SK-N-SH (cell line): ENCODE measurements around the gene ERGIC1. TPM values are rescaled to one million over a fixed set of nuclear protein-coding genes. Genes with fewer than 3 reads are reported as not detected.
A peak's percentile ranks its signal among the peaks of the same experiment; 100 is the strongest.

Experiments used
- CTCF ChIA-PET: fragments of 300-600, 350-600 bp; formaldehyde crosslinking; extraction: SDS; loops from one replicate; lab custom pipeline; 2021; lab: Yijun Ruan, JAX
- POLR2A ChIA-PET: fragments of 350-600 bp; sonication (Branson Sonifier 250); formaldehyde crosslinking; extraction: SDS; loops from one replicate; lab custom pipeline; 2020; ENCODE audit warnings: antibody characterized with exemption, inconsistent platforms; lab: Yijun Ruan, JAX
- DNase-seq: peaks from one replicate; pipeline ENCODE4 v3.0.0; 2012
- H2AFZ ChIP-seq: fragments of 200-600 bp; sonication (generic); 2 replicates; pipeline ENCODE4 v1.8.1; 2016; ENCODE audit warnings: antibody characterized with exemption, mild to moderate bottlenecking, low read depth
- H3F3A ChIP-seq: fragments of 200-600 bp; sonication (generic); replicated peaks from 2 replicates; pipeline ENCODE3; 2016; ENCODE audit warnings: antibody characterized with exemption, mild to moderate bottlenecking; ENCODE audit not compliant: insufficient read depth
- H3K27ac ChIP-seq, 2 experiments: fragments of 200-500 bp in 1 of 2; fragments of 200-600 bp in 1 of 2; sonication (Bioruptor generic) in 1 of 2; sonication (generic), shearing (Covaris generic) in 1 of 2; 2 replicates each; pipeline versions ENCODE4 v1.5.1 to v1.6.1; 2014 to 2016; ENCODE audit warnings: low read depth in 2 of 2, inconsistent platforms in 1 of 2, low read length in 1 of 2, mild to moderate bottlenecking in 1 of 2, mixed read lengths in 1 of 2
- H3K27me3 ChIP-seq: fragments of 200-600 bp; sonication (generic), shearing (Covaris generic); 2 replicates; pipeline ENCODE4 v1.6.1; 2016; ENCODE audit warnings: mixed run types; ENCODE audit not compliant: insufficient read depth
- H3K36me3 ChIP-seq, 2 experiments: fragments of 200-500 bp in 1 of 2; fragments of 200-600 bp in 1 of 2; sonication (Bioruptor generic) in 1 of 2; sonication (generic) in 1 of 2; replicated peaks in 1 of 2; 2 replicates each; pipeline versions ENCODE3 to v1.5.1; 2014 to 2016; ENCODE audit warnings: low read length in 1 of 2, mild to moderate bottlenecking in 1 of 2; ENCODE audit not compliant: insufficient read depth in 2 of 2, control insufficient read depth in 1 of 2
- H3K4me1 ChIP-seq, 2 experiments: fragments of 200-500 bp in 1 of 2; fragments of 200-600 bp in 1 of 2; sonication (Bioruptor generic) in 1 of 2; sonication (generic), shearing (Covaris generic) in 1 of 2; 2 replicates each; pipeline versions ENCODE4 v1.5.1 to v1.6.1; 2014 to 2016; ENCODE audit warnings: low read depth in 1 of 2, low read length in 1 of 2, mixed run types in 1 of 2; ENCODE audit not compliant: insufficient read depth in 2 of 2, control insufficient read depth in 1 of 2
- H3K4me2 ChIP-seq: fragments of 200-600 bp; sonication (generic), shearing (Covaris generic); 2 replicates; pipeline ENCODE4 v1.6.1; 2017; ENCODE audit warnings: mixed run types
- H3K4me3 ChIP-seq, 2 experiments: fragments of 200-500 bp in 1 of 2; fragments of 200-600 bp in 1 of 2; sonication (Bioruptor generic) in 1 of 2; sonication (generic), shearing (Covaris generic) in 1 of 2; 2 replicates each; pipeline versions ENCODE4 v1.5.1 to v1.8.1; 2014 to 2016; ENCODE audit warnings: low read depth in 2 of 2, inconsistent platforms in 1 of 2, low read length in 1 of 2, mild to moderate bottlenecking in 1 of 2, mixed read lengths in 1 of 2, moderate library complexity in 1 of 2
- H3K79me2 ChIP-seq: fragments of 200-600 bp; sonication (generic); 2 replicates; pipeline ENCODE4 v1.8.1; 2017; ENCODE audit warnings: mild to moderate bottlenecking; ENCODE audit not compliant: insufficient read depth
- H3K9ac ChIP-seq: fragments of 200-600 bp; sonication (generic); 2 replicates; pipeline ENCODE4 v1.6.1; 2017; ENCODE audit warnings: mixed run types
- H3K9me2 ChIP-seq: fragments of 200-600 bp; sonication (generic); 2 replicates; pipeline ENCODE4 v1.6.1; 2017; ENCODE audit warnings: mixed run types
- H3K9me3 ChIP-seq: fragments of 200-600 bp; sonication (generic); 2 replicates; pipeline ENCODE4 v1.6.1; 2017; ENCODE audit warnings: mixed run types, mild to moderate bottlenecking, moderate library complexity
- H4K20me1 ChIP-seq: fragments of 200-600 bp; sonication (generic); 2 replicates; pipeline ENCODE4 v1.6.1; 2017; ENCODE audit warnings: mild to moderate bottlenecking, mixed run types; ENCODE audit not compliant: insufficient read depth
- EP300 ChIP-seq, 2 experiments: IDR thresholded peaks; 2 replicates each; pipeline versions ENCODE4 v1.4.0 to v1.6.1; 2012; ENCODE audit warnings: borderline replicate concordance in 1 of 2, low read depth in 1 of 2, low read length in 1 of 2
- FOSL2 ChIP-seq: IDR thresholded peaks from 2 replicates; pipeline ENCODE4 v1.4.0; 2012; ENCODE audit warnings: low read depth, mild to moderate bottlenecking, moderate library complexity, borderline replicate concordance
- GATA2 ChIP-seq: sonication (generic); formaldehyde crosslinking; IDR thresholded peaks from 2 replicates; pipeline ENCODE4 v1.5.0; 2020; ENCODE audit warnings: mild to moderate bottlenecking, missing genetic modification reagents
- MEF2A ChIP-seq: IDR thresholded peaks from 2 replicates; pipeline ENCODE4 v1.4.0; 2012; ENCODE audit warnings: low read depth, borderline replicate concordance
- NRF1 ChIP-seq: IDR thresholded peaks from 2 replicates; pipeline ENCODE4 v1.6.1; 2012; ENCODE audit warnings: low read depth, mild to moderate bottlenecking, low read length
- POLR2AphosphoS5 ChIP-seq: IDR thresholded peaks from 2 replicates; pipeline ENCODE4 v1.6.1; 2012; ENCODE audit warnings: low read depth, low read length
- RCOR1 ChIP-seq: fragments of 150-350 bp; IDR thresholded peaks from 2 replicates; pipeline ENCODE4 v1.6.1; 2017; ENCODE audit warnings: antibody characterized with exemption, low read length
- TCF12 ChIP-seq: IDR thresholded peaks from 2 replicates; pipeline ENCODE4 v1.4.0; 2012
- WGBS: methylation state at CpG from one replicate; pipeline ENCODE4 v1.1.6; 2017; ENCODE audit warnings: low lambda C conversion rate; 5-methylcytosine and 5-hydroxymethylcytosine counted together
- polyA plus RNA-seq, 3 experiments: library from polyadenylated mRNA; depleted of rRNA; stranded (reverse); fragments of >200 nt; gene quantifications; 2 replicates each; pipeline ENCODE4 v1.2.3, GENCODE V29; 2012
- TF ChIP-seq, protein P1 (sequence below): fragments of 200-600 bp; sonication (generic); IDR thresholded peaks from 2 replicates; pipeline ENCODE4 v1.6.1; 2017; ENCODE audit warnings: antibody characterized with exemption, mild to moderate bottlenecking, moderate library complexity
- TF ChIP-seq, protein P2 (sequence below): IDR thresholded peaks from 2 replicates; pipeline ENCODE4 v1.4.0; 2012; ENCODE audit warnings: low read depth, borderline replicate concordance
- TF ChIP-seq, protein P3 (sequence below): IDR thresholded peaks from 2 replicates; pipeline ENCODE4 v1.4.0; 2012; ENCODE audit warnings: low read depth, borderline replicate concordance

The ERGIC1 gene
- polyA plus RNA-seq, 1 of the 3 experiments (the other 2 are of a cell fraction), result 101 TPM

DNA sequence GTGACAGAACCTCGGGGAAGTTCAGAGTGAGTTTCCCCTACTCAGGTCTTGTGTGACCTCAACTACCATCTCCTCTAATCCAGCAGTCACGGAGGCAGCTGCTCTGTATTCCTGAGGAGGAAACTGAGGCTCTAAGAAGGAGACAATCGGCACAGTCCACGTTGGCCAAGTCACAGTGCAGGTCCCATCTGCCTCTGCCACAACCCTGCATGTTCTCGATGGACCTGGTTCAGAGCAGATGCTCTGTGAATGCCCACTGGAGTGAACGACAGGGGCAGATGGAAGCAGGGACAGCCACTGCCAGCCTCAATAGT, 722 bp upstream of the ERGIC1 start:
- no peak for DNase-seq
- TF ChIP-seq GATA2 (CRISPR knock-in tag) (no peak), POLR2AphosphoS5 (no peak), FOSL2 (no peak), TCF12 (no peak), NRF1 (no peak), EP300 (IDR thresholded peaks at IDR 0.05; ENCODE audit: borderline replicate concordance in 1 of 2, low read depth in 1 of 2, low read length in 1 of 2) (no peak), RCOR1 (no peak), MEF2A (no peak)
- TF ChIP-seq, protein P1, sequence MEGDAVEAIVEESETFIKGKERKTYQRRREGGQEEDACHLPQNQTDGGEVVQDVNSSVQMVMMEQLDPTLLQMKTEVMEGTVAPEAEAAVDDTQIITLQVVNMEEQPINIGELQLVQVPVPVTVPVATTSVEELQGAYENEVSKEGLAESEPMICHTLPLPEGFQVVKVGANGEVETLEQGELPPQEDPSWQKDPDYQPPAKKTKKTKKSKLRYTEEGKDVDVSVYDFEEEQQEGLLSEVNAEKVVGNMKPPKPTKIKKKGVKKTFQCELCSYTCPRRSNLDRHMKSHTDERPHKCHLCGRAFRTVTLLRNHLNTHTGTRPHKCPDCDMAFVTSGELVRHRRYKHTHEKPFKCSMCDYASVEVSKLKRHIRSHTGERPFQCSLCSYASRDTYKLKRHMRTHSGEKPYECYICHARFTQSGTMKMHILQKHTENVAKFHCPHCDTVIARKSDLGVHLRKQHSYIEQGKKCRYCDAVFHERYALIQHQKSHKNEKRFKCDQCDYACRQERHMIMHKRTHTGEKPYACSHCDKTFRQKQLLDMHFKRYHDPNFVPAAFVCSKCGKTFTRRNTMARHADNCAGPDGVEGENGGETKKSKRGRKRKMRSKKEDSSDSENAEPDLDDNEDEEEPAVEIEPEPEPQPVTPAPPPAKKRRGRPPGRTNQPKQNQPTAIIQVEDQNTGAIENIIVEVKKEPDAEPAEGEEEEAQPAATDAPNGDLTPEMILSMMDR, result no peak
- TF ChIP-seq, protein P2, sequence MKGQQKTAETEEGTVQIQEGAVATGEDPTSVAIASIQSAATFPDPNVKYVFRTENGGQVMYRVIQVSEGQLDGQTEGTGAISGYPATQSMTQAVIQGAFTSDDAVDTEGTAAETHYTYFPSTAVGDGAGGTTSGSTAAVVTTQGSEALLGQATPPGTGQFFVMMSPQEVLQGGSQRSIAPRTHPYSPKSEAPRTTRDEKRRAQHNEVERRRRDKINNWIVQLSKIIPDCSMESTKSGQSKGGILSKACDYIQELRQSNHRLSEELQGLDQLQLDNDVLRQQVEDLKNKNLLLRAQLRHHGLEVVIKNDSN, result no peak
- TF ChIP-seq, protein P3, sequence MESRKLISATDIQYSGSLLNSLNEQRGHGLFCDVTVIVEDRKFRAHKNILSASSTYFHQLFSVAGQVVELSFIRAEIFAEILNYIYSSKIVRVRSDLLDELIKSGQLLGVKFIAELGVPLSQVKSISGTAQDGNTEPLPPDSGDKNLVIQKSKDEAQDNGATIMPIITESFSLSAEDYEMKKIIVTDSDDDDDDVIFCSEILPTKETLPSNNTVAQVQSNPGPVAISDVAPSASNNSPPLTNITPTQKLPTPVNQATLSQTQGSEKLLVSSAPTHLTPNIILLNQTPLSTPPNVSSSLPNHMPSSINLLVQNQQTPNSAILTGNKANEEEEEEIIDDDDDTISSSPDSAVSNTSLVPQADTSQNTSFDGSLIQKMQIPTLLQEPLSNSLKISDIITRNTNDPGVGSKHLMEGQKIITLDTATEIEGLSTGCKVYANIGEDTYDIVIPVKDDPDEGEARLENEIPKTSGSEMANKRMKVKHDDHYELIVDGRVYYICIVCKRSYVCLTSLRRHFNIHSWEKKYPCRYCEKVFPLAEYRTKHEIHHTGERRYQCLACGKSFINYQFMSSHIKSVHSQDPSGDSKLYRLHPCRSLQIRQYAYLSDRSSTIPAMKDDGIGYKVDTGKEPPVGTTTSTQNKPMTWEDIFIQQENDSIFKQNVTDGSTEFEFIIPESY, result no peak
- TF ChIP-seq, all 33 proteins: peak for 0
- POLR2A ChIA-PET, result no interaction called here
- H4K20me1 ChIP-seq, result peaks cover 14% of the 10 kb centered on the region
- H3K4me1 ChIP-seq, result peaks cover 0 to 21% of the 10 kb centered on the region in 2 experiments; a peak in 2 of 4 replicates
- H3K4me2 ChIP-seq, result peak overlapping the region; percentile 81
- no peaks in the 10 kb centered on the region for H3K9me3 ChIP-seq
- H3K36me3 ChIP-seq, result peaks cover 0 to 4% of the 10 kb centered on the region in 2 experiments
- H3K27me3 ChIP-seq, result no peaks in the 10 kb centered on the region
- CTCF ChIA-PET, result no interaction called here
- peaks cover 41% of the 10 kb centered on the region for H3K79me2 ChIP-seq
- H2AFZ ChIP-seq, result no peak overlapping the region
- no peaks in the 10 kb centered on the region for H3K9me2 ChIP-seq
- WGBS, result 49% methylated on average over 5 of the region's 6 CpGs
- peak overlapping the region; percentile 64 to 92; a peak in 2 of 4 replicates for H3K4me3 ChIP-seq
- no peaks in the 10 kb centered on the region for H3F3A ChIP-seq
- no peak overlapping the region for H3K9ac ChIP-seq
- peak overlapping the region in 1 of 2 experiments; percentile 22; a peak in 1 of 4 replicates for H3K27ac ChIP-seq
